DND-41 (cell line): ENCODE data around the gene CLEC18B.

Source experiments
- CTCF ChIP-seq: IDR thresholded peaks from 2 replicates; pipeline ENCODE4 v1.5.1; 2012; ENCODE audit warnings: borderline replicate concordance, low read length, moderate library complexity, mild to moderate bottlenecking; ENCODE audit not compliant: poor library complexity, severe bottlenecking; ENCODE audit errors: extremely low read depth
- EZH2 ChIP-seq: IDR thresholded peaks from 3 replicates; pipeline ENCODE4 v1.6.1; 2012; ENCODE audit warnings: borderline replicate concordance, low read depth, mild to moderate bottlenecking, moderate library complexity, low read length, inconsistent platforms; ENCODE audit not compliant: severe bottlenecking

GRCh38 chr16:74469946-74470478 is 48.7 kb upstream of the CLEC18B start:
- no peak for TF ChIP-seq CTCF
- TF ChIP-seq EZH2, result no peak
